GOT3 (cell line): ENCODE results near the gene CCL5.
"Not testable (repeated sequence)": the region's sequence is repeated elsewhere in the genome, so short reads cannot be mapped to it uniquely, and the experiment has no call there.

Source experiments
- DNase-seq: peaks from one replicate; lab custom pipeline; 2025; ENCODE audit warnings: mixed read lengths; lab: John Stamatoyannopoulos, UW

CCL5 gene

GRCh38 chr17:35898283-35899070, 18.3 kb upstream of the CCL5 start:
- DNase-seq = no peak

GRCh38 chr17:35897772-35898171, 17.6 kb upstream of the CCL5 start:
- DNase-seq = not testable (repeated sequence)

GRCh38 chr17:35895636-35896587, 15.8 kb upstream of the CCL5 start:
- no peak for DNase-seq

- no peak for DNase-seq
Measured at GRCh38 chr17:35894206-35894605, 14.0 kb upstream of the CCL5 start.

- DNase-seq = no peak
Measured at GRCh38 chr17:35893751-35894150, 13.6 kb upstream of the CCL5 start.

GRCh38 chr17:35892091-35893035, 12.2 kb upstream of the CCL5 start:
- no peak for DNase-seq

- DNase-seq = no peak
Measured at GRCh38 chr17:35891269-35891668, 11.1 kb upstream of the CCL5 start.

- no peak for DNase-seq
Measured at GRCh38 chr17:35890774-35891155, 10.6 kb upstream of the CCL5 start.

GRCh38 chr17:35889818-35890773, 9.9 kb upstream of the CCL5 start:
- DNase-seq = no peak

- no peak for DNase-seq
Measured at GRCh38 chr17:35889241-35889640, 9.1 kb upstream of the CCL5 start.

GRCh38 chr17:35878361-35878760, 1.8 kb downstream of the CCL5 start:
- DNase-seq = no peak

GRCh38 chr17:35877345-35878029, 2.7 kb downstream of the CCL5 start:
- DNase-seq = no peak

- no peak for DNase-seq
Measured at GRCh38 chr17:35876534-35876933, 3.6 kb downstream of the CCL5 start.

- DNase-seq = no peak
Measured at GRCh38 chr17:35875800-35876139, 4.4 kb downstream of the CCL5 start.

- no peak for DNase-seq
Measured at GRCh38 chr17:35875072-35875799, 4.9 kb downstream of the CCL5 start.

- DNase-seq = no peak
Measured at GRCh38 chr17:35872196-35872980, 7.8 kb downstream of the CCL5 start.

- DNase-seq = no peak
Measured at GRCh38 chr17:35870906-35871819, 9.0 kb downstream of the CCL5 start.

- no peak for DNase-seq
Measured at GRCh38 chr17:35868737-35869136, 11.4 kb downstream of the CCL5 start, which contains the start of gene HEATR9. Gene HEATR9, minus strand, starts transcription at chr17:35868891. Its CDS starts 149 bp downstream, at chr17:35868742.
